MM.1S (cell line): Measurements from ENCODE around the gene UBN1.

Experiments used
- CTCF ChIP-seq: fragments of 300-600 bp; sonication (generic); IDR thresholded peaks from 2 replicates; pipeline ENCODE4 v1.5.1; 2016; ENCODE audit warnings: antibody characterized with exemption, low read length, mixed read lengths
- EZH2 ChIP-seq: fragments of 300-600 bp; sonication (generic); optimal IDR thresholded peaks from 2 replicates; pipeline ENCODE3; 2017; ENCODE audit warnings: low read depth, mild to moderate bottlenecking, antibody characterized with exemption, low read length, mixed read lengths
- EZH2phosphoT487 ChIP-seq: fragments of 300-600 bp; sonication (generic); IDR thresholded peaks from 2 replicates; pipeline ENCODE4 v1.6.1; 2018; ENCODE audit warnings: antibody characterized with exemption, low read length

- TF ChIP-seq CTCF (no peak), EZH2 (no peak), EZH2phosphoT487 (no peak)
Measured at GRCh38 chr16:4846901-4847773, at the start of gene UBN1, which contains the start of gene GLYR1.
